Small intestine (tissue), 7 donors: ENCODE measurements around the gene ACSS3. TPM values are rescaled to one million over a fixed set of nuclear protein-coding genes. Genes with fewer than 3 reads are reported as not detected.
A peak's percentile ranks its signal among the peaks of the same experiment; 100 is the strongest.
"Not testable (repeated sequence)": the region's sequence is repeated elsewhere in the genome, so short reads cannot be mapped to it uniquely, and the experiment has no call there.

ENCODE experiments used
- DNase-seq, 2 donors: peaks; one replicate each; pipeline versions ENCODE4 v3.0.0 to v3.0.0-alpha.2; 2013
- FAIRE-seq: peaks from 2 replicates; lab custom pipeline; 2012; peaks lifted over from hg19 to GRCh38; lab: Jason Lieb, UNC
- H3K27ac ChIP-seq, 3 donors: one replicate each; pipeline ENCODE4 v1.5.1; 2013; ENCODE audit warnings: low read length in 2 of 3, mild to moderate bottlenecking in 2 of 3, control low read depth in 1 of 3, inconsistent platforms in 1 of 3, low read depth in 1 of 3, moderate library complexity in 1 of 3
- H3K27me3 ChIP-seq, 3 donors: one replicate each; pipeline ENCODE4 v1.6.1; 2013; ENCODE audit warnings: low read length in 3 of 3, inconsistent platforms in 1 of 3; ENCODE audit not compliant: control insufficient read depth in 3 of 3, insufficient read depth in 3 of 3
- H3K36me3 ChIP-seq, 3 donors: one replicate each; pipeline ENCODE4 v1.6.1; 2013; ENCODE audit warnings: low read length in 3 of 3, inconsistent platforms in 1 of 3, low read depth in 1 of 3, mild to moderate bottlenecking in 1 of 3, moderate library complexity in 1 of 3; ENCODE audit not compliant: control insufficient read depth in 3 of 3, insufficient read depth in 2 of 3
- H3K4me1 ChIP-seq, 3 donors: one replicate each; pipeline ENCODE4 v1.6.1; 2013; ENCODE audit warnings: low read length in 2 of 3, inconsistent platforms in 1 of 3, low read depth in 1 of 3, mild to moderate bottlenecking in 1 of 3, moderate library complexity in 1 of 3; ENCODE audit not compliant: control insufficient read depth in 3 of 3, insufficient read depth in 2 of 3
- H3K4me3 ChIP-seq, 3 donors: one replicate each; pipeline ENCODE4 v1.5.1; 2013; ENCODE audit warnings: low read length in 3 of 3, control low read depth in 1 of 3, inconsistent platforms in 1 of 3, low read depth in 1 of 3, mild to moderate bottlenecking in 1 of 3, moderate library complexity in 1 of 3
- H3K9me3 ChIP-seq, 2 donors: one replicate each; pipeline ENCODE4 v1.6.1; 2013; ENCODE audit warnings: low read depth in 1 of 2, low read length in 1 of 2; ENCODE audit not compliant: control insufficient read depth in 2 of 2, insufficient read depth in 1 of 2
- WGBS, 3 donors: extraction: QIAGEN DNeasy Blood & Tissue Kit; methylation state at CpG; one replicate each; pipeline ENCODE4 v1.1.7; 2013; 5-methylcytosine and 5-hydroxymethylcytosine counted together
- polyA plus RNA-seq, 4 donors: library from polyadenylated mRNA; stranded (reverse) in 3 of 4; unstranded in 1 of 4; fragments of 200-250 nt in 3 of 4; fragments of 120-200 nt in 1 of 4; gene quantifications; one replicate each; pipeline versions ENCODE4 v1.2.1 to v1.2.3, GENCODE V29; 2013
- donor health status: healthy with polysubstance abuse.
- donor health status: control.
- donor health status: control.
- donor health status: Bipolar disorder and iron deficiency.
- donor health status: healthy.

Gene ACSS3
- polyA plus RNA-seq, 4 donors = 0.22 to 6.2 (median 0.95) TPM

GRCh38 chr12:81196595-81196994 lies 118.7 kb downstream of the ACSS3 start:
- DNase-seq (no peak), FAIRE-seq (no peak)
- H3K4me1 ChIP-seq = no peaks in the 10 kb centered on the region
- H3K27me3 ChIP-seq = no peaks in the 10 kb centered on the region
- H3K9me3 ChIP-seq = no peaks in the 10 kb centered on the region
- no peak overlapping the region for H3K27ac ChIP-seq
- no peaks in the 10 kb centered on the region for H3K36me3 ChIP-seq
- WGBS, 3 donors = 83 to 87% (median 84%) methylated on average over 3 of the region's 3 CpGs
- no peak overlapping the region for H3K4me3 ChIP-seq

DNA sequence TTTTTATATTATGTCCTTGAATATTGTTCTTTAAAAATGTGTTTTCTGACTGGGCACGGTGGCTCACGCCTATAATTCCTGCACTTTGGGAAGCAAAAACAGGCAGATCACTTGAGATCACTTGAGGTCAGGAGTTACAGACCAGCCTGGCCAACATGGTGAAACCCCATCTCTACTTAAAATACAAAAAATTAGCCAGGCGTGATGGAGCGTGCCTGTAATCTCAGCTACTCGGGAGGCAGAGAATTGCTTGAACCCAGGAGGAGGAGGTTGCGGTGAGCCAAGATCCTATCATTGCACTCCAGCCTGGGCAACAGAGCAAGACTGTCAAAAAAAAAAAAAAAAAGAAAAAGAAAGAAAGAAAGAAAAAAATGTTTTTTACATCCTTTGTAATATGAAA lies 122.7 kb downstream of the ACSS3 start:
- DNase-seq, H3K4me1 ChIP-seq, H3K4me3 ChIP-seq, H3K36me3 ChIP-seq, H3K27me3 ChIP-seq, FAIRE-seq, H3K27ac ChIP-seq, H3K9me3 ChIP-seq: not testable (repeated sequence)
- WGBS, 3 donors = 68 to 90% (median 77%) methylated on average over 6 of the region's 6 CpGs

- Histone ChIP-seq H3K36me3 (no peaks in the 10 kb centered on the region), H3K4me3 (no peak overlapping the region), H3K27ac (no peak overlapping the region), H3K9me3 (no peaks in the 10 kb centered on the region), H3K27me3 (no peaks in the 10 kb centered on the region), H3K4me1 (peaks cover 0 to 4% (median 0%) of the 10 kb centered on the region in 3 donors)
- WGBS, 3 donors = 26 to 39% (median 31%) methylated on average over 3 of the region's 3 CpGs
- DNase-seq (no peak), FAIRE-seq (no peak)
Observed at GRCh38 chr12:81203671-81204204, 125.9 kb downstream of the ACSS3 start.

- no peaks in the 10 kb centered on the region for H3K36me3 ChIP-seq
- H3K27ac ChIP-seq = no peak overlapping the region
- FAIRE-seq = no peak
- H3K4me3 ChIP-seq = no peak overlapping the region
- no peaks in the 10 kb centered on the region for H3K27me3 ChIP-seq
- 15 to 55% (median 22%) methylated on average over 1 of the region's 1 CpG for WGBS, 3 donors
- H3K9me3 ChIP-seq = no peaks in the 10 kb centered on the region
- H3K4me1 ChIP-seq = peaks cover 0 to 4% (median 0%) of the 10 kb centered on the region in 3 donors
- peak in 1 of 2 donors; percentile 59 for DNase-seq
Observed at GRCh38 chr12:81205416-81205815, 127.5 kb downstream of the ACSS3 start.

- DNase-seq = no peak
- no peak for FAIRE-seq
- Histone ChIP-seq H3K4me3 (no peak overlapping the region), H3K9me3 (no peaks in the 10 kb centered on the region), H3K4me1 (peaks cover 0 to 4% (median 0%) of the 10 kb centered on the region in 3 donors), H3K27ac (no peak overlapping the region), H3K27me3 (no peaks in the 10 kb centered on the region), H3K36me3 (no peaks in the 10 kb centered on the region)
- 76 to 84% (median 77%) methylated on average over 2 of the region's 2 CpGs for WGBS, 3 donors
Observed at GRCh38 chr12:81206429-81206828, 128.6 kb downstream of the ACSS3 start.

GRCh38 chr12:81207173-81207572 lies 129.3 kb downstream of the ACSS3 start:
- Histone ChIP-seq H3K4me1 (peaks cover 0 to 4% (median 0%) of the 10 kb centered on the region in 3 donors), H3K4me3 (no peak overlapping the region), H3K9me3 (no peaks in the 10 kb centered on the region), H3K27me3 (no peaks in the 10 kb centered on the region), H3K36me3 (no peaks in the 10 kb centered on the region), H3K27ac (no peak overlapping the region)
- WGBS, 3 donors = 85 to 97% (median 93%) methylated on average over 1 of the region's 1 CpG
- no peak for FAIRE-seq
- no peak for DNase-seq

- WGBS, 3 donors = 67 to 77% (median 71%) methylated on average over 4 of the region's 4 CpGs
- FAIRE-seq = no peak
- H3K27ac ChIP-seq = no peak overlapping the region
- no peaks in the 10 kb centered on the region for H3K36me3 ChIP-seq
- H3K27me3 ChIP-seq = no peaks in the 10 kb centered on the region
- H3K4me3 ChIP-seq = no peak overlapping the region
- H3K9me3 ChIP-seq = no peaks in the 10 kb centered on the region
- H3K4me1 ChIP-seq = peaks cover 0 to 4% (median 0%) of the 10 kb centered on the region in 3 donors
- DNase-seq = no peak
Observed at GRCh38 chr12:81207664-81208063, 129.8 kb downstream of the ACSS3 start.

- Histone ChIP-seq H3K36me3 (no peaks in the 10 kb centered on the region), H3K27ac (no peak overlapping the region), H3K27me3 (no peaks in the 10 kb centered on the region), H3K9me3 (no peaks in the 10 kb centered on the region), H3K4me1 (peaks cover 0 to 4% (median 0%) of the 10 kb centered on the region in 3 donors), H3K4me3 (no peak overlapping the region)
- FAIRE-seq (no peak), DNase-seq (peak; percentile 1 to 67)
- 23 to 50% (median 32%) methylated on average over 9 of the region's 9 CpGs for WGBS, 3 donors
Observed at GRCh38 chr12:81208187-81208911, 130.5 kb downstream of the ACSS3 start.
